ENCODE data around the gene TBCC. TPM values are rescaled to one million over a fixed set of nuclear protein-coding genes. Genes with fewer than 3 reads are reported as not detected.

Gene TBCC
- total and polyA plus RNA-seq, 4 donors: 21.6 to 38.0 (median 22.1) TPM

DNA sequence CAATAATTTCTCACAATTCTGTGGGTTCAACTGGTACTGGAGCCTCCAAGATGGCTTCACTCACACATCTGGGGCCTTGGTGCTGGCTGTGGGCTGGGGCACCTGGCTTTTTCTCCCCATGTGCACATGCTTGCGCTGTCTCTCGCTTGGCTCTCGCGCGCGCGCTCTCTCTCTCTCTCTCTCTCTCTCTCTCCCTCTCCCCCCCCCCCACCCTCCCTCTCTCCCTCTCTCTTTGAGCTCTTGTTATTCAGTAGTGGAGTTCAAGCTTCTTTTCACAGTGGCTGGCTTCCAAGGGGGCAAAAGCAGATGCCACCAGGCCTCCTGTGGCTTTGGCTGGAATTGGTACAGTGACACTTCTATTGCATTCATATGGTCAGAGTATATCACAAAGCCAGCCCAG is 10.8 kb upstream of the TBCC start:
- WGBS, 2 donors: 98 to 100% methylated on average over 3 to 7 of the region's 7 CpGs

DNA sequence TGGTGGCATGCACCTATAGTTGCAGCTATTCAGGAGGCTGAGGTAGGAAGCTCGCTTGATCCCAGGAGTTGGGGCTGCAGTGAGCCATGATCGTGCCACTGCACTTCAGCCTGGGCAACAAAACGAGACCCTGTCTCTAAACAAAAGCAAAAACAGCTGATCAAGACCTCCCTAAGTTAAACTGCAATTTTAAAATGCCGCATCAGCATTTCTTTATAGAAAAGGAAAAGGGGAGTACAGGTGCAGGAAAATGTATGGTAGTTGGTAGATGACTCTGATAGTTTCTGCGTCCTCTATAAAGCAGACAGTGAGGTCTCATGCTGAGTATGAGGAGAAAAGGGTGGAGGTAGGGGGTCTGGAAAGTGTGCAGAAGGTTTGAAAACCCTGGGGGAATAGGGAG is 8.9 kb upstream of the TBCC start:
- Histone ChIP-seq H3K27me3 (ENCODE audit: control insufficient read depth in 3 of 3, insufficient read depth in 3 of 3, low read length in 2 of 3) (no peaks in the 10 kb centered on the region), H3K4me1 (ENCODE audit: control insufficient read depth in 5 of 5, insufficient read depth in 5 of 5, low read length in 5 of 5) (no peaks in the 10 kb centered on the region), H3K27ac (ENCODE audit: low read depth in 1 of 2, low read length in 1 of 2) (no peak overlapping the region), H3K4me3 (no peak overlapping the region), H3K36me3 (ENCODE audit: control insufficient read depth in 4 of 4, insufficient read depth in 4 of 4, low read length in 4 of 4) (peaks cover 0 to 3% (median 0%) of the 10 kb centered on the region in 4 donors), H3K9me3 (ENCODE audit: control insufficient read depth in 4 of 4, insufficient read depth in 3 of 4, low read length in 3 of 4) (no peaks in the 10 kb centered on the region), H3K9ac (ENCODE audit: insufficient read depth in 1 of 2, low read length in 2 of 2) (no peak overlapping the region)
- DNase-seq (no peak), ATAC-seq (ENCODE audit: insufficient read depth, low FRiP score) (no peak)
- WGBS, 2 donors: 97% methylated on average over 5 of the region's 5 CpGs
- TF ChIP-seq CTCF (IDR thresholded peaks at IDR 0.05; ENCODE audit: control extremely low read depth, extremely low read depth): no peak

More for the DNA sequence above, 10.8 kb upstream of the TBCC start:
- no peak overlapping the region for H3K4me3 ChIP-seq
- H3K27ac ChIP-seq (ENCODE audit: low read depth in 1 of 2, low read length in 1 of 2): no peak overlapping the region
- ATAC-seq (ENCODE audit: insufficient read depth, low FRiP score): no peak
- H3K9me3 ChIP-seq (ENCODE audit: control insufficient read depth in 4 of 4, insufficient read depth in 3 of 4, low read length in 3 of 4): no peaks in the 10 kb centered on the region
- peaks cover 0 to 3% (median 0%) of the 10 kb centered on the region in 4 donors for H3K36me3 ChIP-seq (ENCODE audit: control insufficient read depth in 4 of 4, insufficient read depth in 4 of 4, low read length in 4 of 4)
- no peak overlapping the region for H3K9ac ChIP-seq (ENCODE audit: insufficient read depth in 1 of 2, low read length in 2 of 2)
- no peaks in the 10 kb centered on the region for H3K4me1 ChIP-seq (ENCODE audit: control insufficient read depth in 5 of 5, insufficient read depth in 5 of 5, low read length in 5 of 5)
- no peaks in the 10 kb centered on the region for H3K27me3 ChIP-seq (ENCODE audit: control insufficient read depth in 3 of 3, insufficient read depth in 3 of 3, low read length in 2 of 3)
- DNase-seq: no peak
- TF ChIP-seq CTCF (IDR thresholded peaks at IDR 0.05; ENCODE audit: control extremely low read depth, extremely low read depth): no peak

GRCh38 chr6:42751055-42751454 is 5.2 kb upstream of the TBCC start:
- ATAC-seq (ENCODE audit: insufficient read depth, low FRiP score) (no peak), DNase-seq (no peak)
- Histone ChIP-seq H3K9ac (ENCODE audit: insufficient read depth in 1 of 2, low read length in 2 of 2) (no peak overlapping the region), H3K36me3 (ENCODE audit: control insufficient read depth in 4 of 4, insufficient read depth in 4 of 4, low read length in 4 of 4) (no peaks in the 10 kb centered on the region), H3K9me3 (ENCODE audit: control insufficient read depth in 4 of 4, insufficient read depth in 3 of 4, low read length in 3 of 4) (no peaks in the 10 kb centered on the region), H3K27ac (ENCODE audit: low read depth in 1 of 2, low read length in 1 of 2) (no peak overlapping the region), H3K27me3 (ENCODE audit: control insufficient read depth in 3 of 3, insufficient read depth in 3 of 3, low read length in 2 of 3) (no peaks in the 10 kb centered on the region), H3K4me1 (ENCODE audit: control insufficient read depth in 5 of 5, insufficient read depth in 5 of 5, low read length in 5 of 5) (peaks cover 0 to 13% (median 3%) of the 10 kb centered on the region in 5 donors), H3K4me3 (no peak overlapping the region)
- WGBS, 2 donors: 80 to 96% methylated on average over 3 of the region's 3 CpGs
- TF ChIP-seq CTCF (IDR thresholded peaks at IDR 0.05; ENCODE audit: control extremely low read depth, extremely low read depth): no peak

Data from lung (tissue), 12 donors.